GM21381 (cell line): ENCODE results near the gene UBE2I.

Experiments used
- ATAC-seq: cut with Tn5 transposase; IDR thresholded peaks from one replicate; pipeline ENCODE4 v1.9.1; 2021; ENCODE audit warnings: mild to moderate bottlenecking, moderate library complexity; ENCODE audit not compliant: unreplicated experiment

UBE2I gene

DNA sequence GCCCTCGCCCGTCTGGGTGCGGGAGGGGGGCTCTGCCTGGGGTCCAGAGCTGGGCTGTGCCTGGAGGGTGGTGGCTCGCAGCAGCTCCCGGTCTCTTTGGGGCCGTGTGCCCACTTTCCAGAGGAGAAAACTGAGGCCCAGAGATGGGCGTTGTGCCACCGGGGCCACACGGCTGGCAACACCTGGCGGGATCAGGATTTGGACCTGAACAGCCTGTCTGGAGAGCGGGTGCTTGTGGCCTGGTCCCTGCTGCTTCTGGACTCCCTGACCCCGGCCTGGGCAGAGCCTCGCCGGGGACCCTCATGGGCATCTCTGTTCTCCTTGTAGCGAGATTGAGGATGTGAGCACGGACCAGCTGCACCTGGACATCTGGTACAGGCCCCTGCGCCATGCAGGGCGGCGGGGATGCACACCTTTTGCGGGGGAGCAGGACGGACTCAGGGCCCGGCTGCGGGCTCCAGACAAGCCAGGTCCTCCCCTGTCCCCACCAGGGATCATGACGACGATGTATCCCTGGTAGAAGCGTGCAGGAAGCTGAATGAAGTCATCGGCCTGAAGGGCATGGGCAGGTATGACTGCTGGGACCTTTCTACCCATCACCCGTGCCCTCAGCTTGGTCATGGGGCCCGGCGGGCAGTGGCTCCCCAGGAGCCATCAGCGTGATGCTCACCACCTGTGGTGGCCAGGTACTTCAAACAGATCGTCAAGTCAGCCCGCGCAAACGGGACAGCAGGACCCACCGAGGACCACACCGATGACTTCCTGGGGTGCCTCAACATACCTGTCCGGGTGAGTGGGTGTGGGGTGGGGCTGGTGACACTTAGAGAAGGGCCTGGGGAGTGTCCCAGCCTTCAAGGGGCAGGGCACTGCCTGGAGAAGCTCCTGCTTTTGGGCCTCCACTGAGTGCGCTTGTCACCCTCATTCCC is 32.3 kb downstream of the UBE2I start:
- no peak for ATAC-seq

GRCh38 chr16:1342526-1343427 is 33.3 kb downstream of the UBE2I start:
- peak; percentile 84 for ATAC-seq

DNA sequence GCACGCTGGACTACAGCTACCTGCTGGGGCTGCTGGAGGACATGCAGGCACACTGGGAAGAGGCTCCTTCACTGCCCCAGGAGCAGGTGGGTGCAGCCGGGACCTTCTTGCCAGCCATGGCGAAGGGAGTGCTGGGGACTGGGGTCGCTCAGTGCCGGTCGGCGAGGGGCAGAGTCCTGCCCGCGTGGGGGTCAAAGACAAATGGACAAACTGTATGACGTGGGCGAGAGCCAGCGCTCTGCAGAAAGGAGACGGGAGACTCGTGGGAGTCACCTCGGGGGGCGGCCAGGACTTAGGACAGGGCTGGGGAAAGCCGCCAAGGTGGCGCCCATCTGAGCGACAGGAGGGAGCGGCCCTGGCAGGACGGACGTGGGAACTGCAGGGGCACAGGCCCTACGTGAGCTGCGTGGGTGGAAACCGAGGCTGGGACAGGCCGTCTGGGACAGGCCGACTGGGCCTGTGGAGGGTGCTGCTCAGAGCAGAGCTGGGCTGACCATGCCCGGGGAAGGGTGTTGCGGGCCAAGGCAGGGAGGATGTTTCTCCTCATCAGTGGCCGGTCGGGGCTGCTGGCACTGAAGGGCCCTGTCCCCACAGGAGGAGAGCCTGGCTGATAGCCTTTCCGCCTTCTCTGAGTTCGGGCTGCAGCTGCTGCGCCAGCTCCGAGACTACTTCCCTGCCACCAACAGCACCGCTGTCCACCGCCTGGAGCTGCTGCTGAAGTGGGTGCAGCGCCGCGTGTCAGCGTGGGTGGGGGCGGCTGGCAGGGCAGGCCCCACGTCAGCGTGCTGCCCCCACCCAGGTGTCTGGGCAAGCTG is 34.2 kb downstream of the UBE2I start:
- ATAC-seq, result no peak

DNA sequence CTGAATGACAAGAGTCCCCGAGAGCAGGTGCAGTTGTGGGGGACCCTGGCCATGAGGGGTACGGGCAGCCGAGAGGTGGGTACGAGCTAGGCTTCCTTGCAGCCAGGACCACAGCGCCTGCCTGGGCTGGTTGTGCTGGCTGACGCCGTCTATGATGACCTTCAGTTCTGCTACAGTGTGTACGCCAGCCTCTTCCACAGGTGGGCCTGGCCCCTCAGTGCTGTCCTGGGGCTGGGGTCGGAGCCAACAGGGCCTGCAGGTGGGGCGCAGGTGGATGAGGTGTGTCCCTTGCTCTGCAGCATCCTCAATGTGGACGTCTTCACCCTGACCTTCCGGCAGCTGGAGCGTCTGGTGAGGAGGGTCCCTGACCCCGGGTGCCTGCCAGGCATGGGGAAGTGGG is 35.1 kb downstream of the UBE2I start:
- no peak for ATAC-seq

DNA sequence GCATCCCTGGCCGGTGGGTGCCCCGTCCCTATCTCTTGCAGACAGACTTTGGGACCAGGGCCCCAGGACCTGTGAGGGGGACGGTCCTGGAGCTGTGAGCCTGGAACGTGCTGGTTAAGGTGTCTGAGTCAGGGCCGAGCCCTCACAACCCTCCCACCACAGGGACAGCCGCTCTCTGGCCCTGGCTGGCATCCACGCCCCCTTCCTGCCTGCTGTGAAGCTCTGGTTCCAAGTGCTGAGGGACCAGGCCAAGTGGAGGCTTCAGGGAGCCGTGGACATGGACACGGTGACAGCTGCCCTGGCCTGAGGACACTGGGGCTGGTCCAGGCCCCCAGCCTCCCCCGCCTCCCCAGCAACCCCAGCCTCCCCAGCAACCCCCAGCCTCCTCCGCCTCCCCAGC is 35.7 kb downstream of the UBE2I start:
- no peak for ATAC-seq

DNA sequence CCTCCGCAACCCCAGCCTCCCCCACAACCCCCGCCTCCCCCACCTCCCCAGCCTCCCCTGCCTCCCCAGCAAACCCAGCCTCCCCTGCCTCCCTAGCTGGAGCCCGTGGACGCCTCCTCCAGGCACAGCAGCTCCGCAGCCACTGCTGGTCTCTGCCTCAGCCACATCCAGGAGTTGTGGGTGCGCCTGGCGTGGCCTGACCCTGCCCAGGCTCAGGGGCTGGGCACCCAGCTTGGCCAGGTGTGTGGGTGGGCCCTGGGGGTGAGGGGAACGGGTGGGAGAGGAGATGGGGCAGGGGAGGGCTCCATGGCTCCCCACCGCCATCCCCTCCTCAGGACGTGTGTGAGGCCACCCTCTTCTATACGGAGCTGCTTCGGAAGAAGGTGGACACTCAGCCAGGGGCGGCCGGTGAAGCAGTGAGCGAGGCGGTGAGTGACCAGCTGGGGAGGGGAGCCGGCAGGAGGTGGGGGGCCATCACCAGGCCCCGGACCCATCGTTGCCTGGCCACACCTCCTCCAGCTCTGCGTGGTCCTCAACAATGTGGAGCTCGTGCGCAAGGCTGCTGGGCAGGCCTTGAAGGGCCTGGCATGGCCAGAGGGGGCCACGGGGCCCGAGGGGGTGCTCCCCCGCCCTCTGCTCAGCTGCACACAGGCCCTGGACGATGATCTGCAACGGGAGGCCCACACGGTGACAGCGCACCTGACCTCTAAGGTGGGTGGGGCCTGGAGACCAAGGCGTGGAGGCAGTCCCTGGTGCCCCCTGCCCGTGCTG is 36.4 kb downstream of the UBE2I start:
- no peak for ATAC-seq

- ATAC-seq, result no peak
These were observed 37.2 kb downstream of the UBE2I start for GRCh38 chr16:1346422-1347285.

DNA sequence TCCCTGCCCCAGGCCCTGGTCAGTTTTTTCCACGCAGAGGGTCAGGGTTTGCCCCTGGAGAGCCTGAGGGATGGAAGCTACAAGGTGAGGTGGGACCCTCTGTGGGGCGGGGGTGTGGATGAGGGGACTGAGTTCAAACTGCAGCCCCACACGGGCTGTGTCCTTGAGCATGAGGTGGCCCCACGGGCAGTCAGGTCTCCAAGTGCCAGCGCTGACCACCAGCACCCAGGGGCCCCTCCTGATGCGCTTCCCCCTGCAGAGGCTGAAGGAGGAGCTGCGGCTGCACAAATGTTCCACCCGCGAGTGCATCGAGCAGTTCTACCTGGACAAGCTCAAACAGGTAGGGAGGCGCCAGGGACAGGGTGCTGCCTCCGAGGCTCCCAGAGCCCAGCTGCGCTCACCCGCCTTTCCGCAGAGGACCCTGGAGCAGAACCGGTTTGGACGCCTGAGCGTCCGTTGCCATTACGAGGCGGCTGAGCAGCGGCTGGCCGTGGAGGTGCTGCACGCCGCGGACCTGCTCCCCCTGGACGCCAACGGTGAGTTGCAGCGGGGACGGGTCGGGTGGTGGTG is 37.9 kb downstream of the UBE2I start:
- ATAC-seq, result no peak

GRCh38 chr16:1347962-1348361 is 38.5 kb downstream of the UBE2I start:
- no peak for ATAC-seq

DNA sequence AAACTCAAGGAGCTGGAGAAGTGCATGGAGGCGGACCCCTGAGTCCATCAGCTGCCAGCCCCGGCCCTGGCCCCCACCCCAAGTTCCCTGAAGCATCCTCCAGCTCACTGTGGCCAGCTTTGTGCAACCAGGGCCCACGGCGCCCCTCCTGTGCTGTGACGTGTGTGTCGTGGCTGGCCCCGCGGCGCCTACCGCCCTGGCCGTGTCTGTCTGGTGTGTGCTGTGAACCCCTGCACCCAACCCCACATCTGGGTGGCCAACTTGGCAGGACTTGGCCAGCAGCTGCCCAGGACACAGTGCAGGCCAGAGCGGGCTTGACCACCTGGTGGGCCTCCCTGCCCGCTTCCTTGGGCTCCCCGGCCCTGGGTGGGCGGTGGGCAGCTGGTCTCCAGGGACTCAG is 39.0 kb downstream of the UBE2I start:
- no peak for ATAC-seq

DNA sequence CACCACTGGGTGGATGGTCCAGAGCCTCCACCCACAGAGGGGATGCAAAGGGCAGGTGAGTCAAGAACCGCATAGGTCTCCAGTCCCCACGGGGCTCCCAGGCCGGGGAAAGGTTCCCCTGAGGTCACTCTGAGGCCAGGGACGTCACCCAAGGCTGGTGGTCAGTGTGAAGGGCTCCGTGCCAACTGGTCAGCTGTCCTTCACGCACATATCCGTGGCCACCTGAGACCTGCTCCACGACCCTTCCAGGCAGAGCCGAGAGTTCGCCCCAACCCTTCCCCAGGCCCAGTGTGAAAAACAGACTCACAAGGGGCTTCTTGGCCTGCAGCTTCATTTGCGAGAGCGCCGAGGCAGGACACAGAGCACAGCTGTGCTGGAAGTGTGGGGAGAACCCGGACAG is 39.5 kb downstream of the UBE2I start:
- ATAC-seq, result no peak

DNA sequence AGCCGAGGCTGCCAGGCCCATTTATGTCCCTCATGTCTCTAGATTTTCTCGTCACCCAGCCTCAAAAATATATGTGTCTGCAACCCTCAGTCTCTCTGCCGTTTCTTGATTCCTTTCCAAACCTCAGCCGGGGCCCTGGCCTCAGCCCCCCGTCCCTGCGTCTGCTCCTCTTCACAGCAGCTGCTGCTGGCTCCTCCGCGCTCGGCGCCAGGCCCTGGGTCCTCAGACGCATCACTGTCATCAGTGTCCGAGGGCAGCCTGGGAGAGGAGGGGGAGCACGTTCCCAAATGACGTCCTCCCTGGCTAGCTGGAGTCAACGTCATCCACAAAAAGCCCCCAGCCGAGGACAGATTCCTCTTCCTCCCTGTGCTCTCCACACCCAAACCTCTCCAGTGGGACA is 39.9 kb downstream of the UBE2I start:
- ATAC-seq, result no peak

DNA sequence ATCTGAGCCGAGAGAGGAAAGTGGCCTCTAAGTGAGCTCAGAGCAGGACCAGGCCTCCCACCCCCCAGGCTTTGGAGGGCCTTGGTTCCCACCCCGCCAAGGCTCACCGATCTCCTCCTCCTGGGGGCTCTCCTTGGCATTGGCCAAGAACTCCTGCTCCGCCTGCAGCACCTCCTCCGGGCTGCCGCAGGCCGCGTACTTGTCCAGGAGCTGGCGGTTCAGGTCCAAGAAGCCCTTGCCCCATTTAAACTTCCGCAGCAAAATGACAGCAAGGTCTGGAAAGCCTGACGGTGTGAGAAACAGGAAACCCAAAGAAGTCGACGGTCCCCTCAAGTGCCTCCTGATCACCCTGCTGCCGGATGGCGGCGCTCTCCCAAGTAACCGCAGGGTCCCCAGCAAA is 40.5 kb downstream of the UBE2I start:
- ATAC-seq, result no peak

GRCh38 chr16:1350691-1351090 is 41.3 kb downstream of the UBE2I start:
- ATAC-seq, result no peak

DNA sequence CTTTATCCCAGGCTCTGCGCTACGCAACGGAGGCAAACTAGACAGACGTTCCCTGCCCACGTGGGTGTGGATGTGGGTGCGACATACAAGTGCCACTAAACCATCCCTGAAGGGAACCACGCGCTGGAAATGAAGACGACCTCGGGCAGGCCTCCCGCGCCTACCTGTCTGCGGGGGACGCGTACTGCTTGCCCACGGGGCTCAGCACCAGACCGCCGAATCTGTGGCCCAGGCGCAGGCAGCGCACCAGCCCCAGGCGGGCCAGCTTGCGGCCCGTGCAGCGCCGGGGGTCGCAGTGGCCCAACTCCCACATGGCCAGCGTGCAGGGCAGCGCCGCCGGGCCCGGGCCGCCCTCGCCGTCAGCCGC is 41.8 kb downstream of the UBE2I start:
- peak; percentile 12 for ATAC-seq

GRCh38 chr16:1351582-1352362 is 42.3 kb downstream of the UBE2I start, which contains the start of the genes GNPTG and TSR3:
Gene GNPTG (plus strand): TSS chr16:1351931. CDS start chr16:1351966, 35 bp downstream.
Gene TSR3 (minus strand): TSS chr16:1351878. CDS start chr16:1351804, 74 bp downstream.
- ATAC-seq, result peak; percentile 72

GRCh38 chr16:1354815-1355540 is 45.5 kb downstream of the UBE2I start:
- ATAC-seq, result no peak
